OCI-LY7 (cell line): Measurements from ENCODE around the gene PPP1R16B.

Experiments
- CTCF ChIP-seq: fragments of 200-600 bp; sonication (generic); conservative IDR thresholded peaks from 2 replicates; pipeline ENCODE4 v1.5.1; 2014; ENCODE audit warnings: mild to moderate bottlenecking, antibody characterized with exemption, low read length, moderate library complexity, mixed read lengths
- EZH2phosphoT487 ChIP-seq: fragments of 200-600 bp; sonication (generic); IDR thresholded peaks from 2 replicates; pipeline ENCODE4 v1.6.1; 2018; ENCODE audit warnings: low read depth, borderline replicate concordance, mild to moderate bottlenecking, mixed run types, antibody characterized with exemption, low read length, moderate library complexity, mixed read lengths

- TF ChIP-seq CTCF (no peak), EZH2phosphoT487 (no peak)
Observed at GRCh38 chr20:38926934-38927616, 121.6 kb downstream of the PPP1R16B start.
